ENCODE measurements around the gene MFNG. TPM values are rescaled to one million over a fixed set of nuclear protein-coding genes. Genes with fewer than 3 reads are reported as not detected.

MFNG gene
- total RNA-seq, 1 donor from 2014 or later: 4.7 TPM

DNA sequence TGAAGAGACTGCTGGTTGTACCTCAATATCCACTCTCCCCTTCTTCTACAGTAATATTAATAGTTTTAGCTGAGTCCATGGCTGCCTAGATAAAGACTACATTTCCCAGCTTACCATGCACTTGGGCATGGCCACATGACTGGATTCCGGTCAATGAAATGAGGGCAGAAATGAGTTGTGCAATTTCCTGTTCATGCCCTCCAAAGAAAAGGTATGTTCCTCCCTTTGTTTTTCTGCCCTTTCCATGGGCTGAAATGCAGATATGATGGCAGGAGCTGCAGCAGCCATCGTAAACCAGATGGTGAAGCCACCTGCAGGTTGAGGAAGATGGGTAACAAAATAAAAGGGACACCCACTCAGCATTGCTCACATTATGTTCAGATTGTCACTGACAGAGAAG, 43.6 kb downstream of the MFNG start:
- Mint-ChIP-seq H3K9me3 (peaks cover 9% of the 10 kb centered on the region), H3K27me3 (ENCODE audit: low read depth) (peaks cover 43% of the 10 kb centered on the region), H3K4me1 (no peaks in the 10 kb centered on the region), H3K36me3 (ENCODE audit: low read depth) (peaks cover 3% of the 10 kb centered on the region), H3K4me3 (no peak overlapping the region), H3K27ac (ENCODE audit: unreplicated experiment) (no peak overlapping the region)
- DNase-seq (ENCODE audit: low read depth, low spot score): no peak
- TF ChIP-seq, protein P1, sequence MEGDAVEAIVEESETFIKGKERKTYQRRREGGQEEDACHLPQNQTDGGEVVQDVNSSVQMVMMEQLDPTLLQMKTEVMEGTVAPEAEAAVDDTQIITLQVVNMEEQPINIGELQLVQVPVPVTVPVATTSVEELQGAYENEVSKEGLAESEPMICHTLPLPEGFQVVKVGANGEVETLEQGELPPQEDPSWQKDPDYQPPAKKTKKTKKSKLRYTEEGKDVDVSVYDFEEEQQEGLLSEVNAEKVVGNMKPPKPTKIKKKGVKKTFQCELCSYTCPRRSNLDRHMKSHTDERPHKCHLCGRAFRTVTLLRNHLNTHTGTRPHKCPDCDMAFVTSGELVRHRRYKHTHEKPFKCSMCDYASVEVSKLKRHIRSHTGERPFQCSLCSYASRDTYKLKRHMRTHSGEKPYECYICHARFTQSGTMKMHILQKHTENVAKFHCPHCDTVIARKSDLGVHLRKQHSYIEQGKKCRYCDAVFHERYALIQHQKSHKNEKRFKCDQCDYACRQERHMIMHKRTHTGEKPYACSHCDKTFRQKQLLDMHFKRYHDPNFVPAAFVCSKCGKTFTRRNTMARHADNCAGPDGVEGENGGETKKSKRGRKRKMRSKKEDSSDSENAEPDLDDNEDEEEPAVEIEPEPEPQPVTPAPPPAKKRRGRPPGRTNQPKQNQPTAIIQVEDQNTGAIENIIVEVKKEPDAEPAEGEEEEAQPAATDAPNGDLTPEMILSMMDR (conservative IDR thresholded peaks at IDR 0.05): no peak

DNA sequence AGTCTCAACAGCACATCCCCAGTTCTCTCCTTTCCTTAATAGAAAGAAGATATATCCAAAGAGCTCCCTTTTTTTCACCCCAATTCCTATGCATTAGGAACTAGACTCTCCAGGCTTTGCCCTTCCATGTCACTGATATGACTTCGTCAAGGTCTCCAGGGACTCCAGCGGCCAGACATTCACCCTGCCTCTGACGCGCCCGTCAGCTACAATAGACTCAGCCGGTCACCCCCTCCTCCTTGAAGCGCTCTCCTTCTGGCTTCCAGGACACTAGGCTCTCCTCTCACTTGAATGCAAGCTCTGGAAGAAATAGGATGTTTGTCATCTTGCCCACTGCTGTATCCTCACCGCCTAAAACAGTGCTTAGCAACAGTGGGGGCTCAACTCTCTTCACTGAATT, 44.0 kb downstream of the MFNG start:
- Mint-ChIP-seq H3K27me3 (ENCODE audit: low read depth) (peaks cover 43% of the 10 kb centered on the region), H3K4me3 (no peak overlapping the region), H3K36me3 (ENCODE audit: low read depth) (peaks cover 3% of the 10 kb centered on the region), H3K9me3 (peaks cover 9% of the 10 kb centered on the region), H3K27ac (ENCODE audit: unreplicated experiment) (no peak overlapping the region), H3K4me1 (no peaks in the 10 kb centered on the region)
- no peak for DNase-seq (ENCODE audit: low read depth, low spot score)
- TF ChIP-seq, protein P1 (conservative IDR thresholded peaks at IDR 0.05): no peak

DNA sequence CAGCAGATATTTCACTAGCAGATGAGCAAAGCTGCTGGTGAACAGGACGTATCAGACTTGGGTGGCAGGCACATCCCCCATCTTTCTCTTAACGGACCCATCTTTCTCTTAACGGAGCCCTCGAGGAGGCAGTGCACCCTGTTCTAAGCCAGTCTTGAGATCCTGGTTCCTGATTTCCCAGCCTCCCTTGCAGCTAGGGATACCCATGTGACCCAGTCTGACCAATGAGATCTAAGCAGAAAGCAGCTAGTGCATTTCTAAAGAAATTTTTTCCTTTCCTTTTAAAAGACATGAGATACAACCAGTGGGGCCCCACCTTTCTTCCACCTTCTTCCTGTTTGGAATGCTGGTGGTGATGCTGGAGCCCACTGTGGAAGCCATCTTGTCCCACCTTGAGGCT, 45.3 kb downstream of the MFNG start:
- Mint-ChIP-seq H3K4me3 (no peak overlapping the region), H3K9me3 (peaks cover 9% of the 10 kb centered on the region), H3K27me3 (ENCODE audit: low read depth) (peaks cover 43% of the 10 kb centered on the region), H3K4me1 (no peaks in the 10 kb centered on the region), H3K36me3 (ENCODE audit: low read depth) (peaks cover 3% of the 10 kb centered on the region), H3K27ac (ENCODE audit: unreplicated experiment) (no peak overlapping the region)
- DNase-seq (ENCODE audit: low read depth, low spot score): no peak
- TF ChIP-seq, protein P1 (conservative IDR thresholded peaks at IDR 0.05): no peak

DNA sequence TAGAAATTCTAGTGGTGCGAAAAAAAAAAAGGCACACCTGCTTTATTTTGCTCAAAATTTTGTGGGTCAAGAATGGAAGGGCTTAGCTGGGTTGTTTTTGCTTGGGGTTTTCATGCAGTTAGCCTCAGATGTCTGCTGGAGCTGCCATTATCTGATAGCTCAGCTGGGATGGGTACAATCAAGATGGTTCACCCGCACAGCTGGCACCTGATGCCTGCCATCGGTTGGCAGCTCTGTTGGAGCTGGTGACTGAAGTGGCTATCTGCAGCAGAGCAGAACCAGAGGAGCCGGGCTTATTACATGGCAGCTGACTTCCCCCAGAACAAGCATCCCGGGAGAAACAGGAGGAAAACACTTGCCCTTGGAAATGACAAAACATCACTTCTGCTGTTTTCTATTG, 46.8 kb downstream of the MFNG start:
- H3K36me3 Mint-ChIP-seq (ENCODE audit: low read depth): peaks cover 3% of the 10 kb centered on the region
- DNase-seq (ENCODE audit: low read depth, low spot score): no peak
- no peak overlapping the region for H3K4me3 Mint-ChIP-seq
- H3K27ac Mint-ChIP-seq (ENCODE audit: unreplicated experiment): no peak overlapping the region
- H3K9me3 Mint-ChIP-seq: peaks cover 9% of the 10 kb centered on the region
- H3K27me3 Mint-ChIP-seq (ENCODE audit: low read depth): peaks cover 38% of the 10 kb centered on the region
- TF ChIP-seq, protein P1 (conservative IDR thresholded peaks at IDR 0.05): no peak
- H3K4me1 Mint-ChIP-seq: peaks cover under 1% of the 10 kb centered on the region

DNA sequence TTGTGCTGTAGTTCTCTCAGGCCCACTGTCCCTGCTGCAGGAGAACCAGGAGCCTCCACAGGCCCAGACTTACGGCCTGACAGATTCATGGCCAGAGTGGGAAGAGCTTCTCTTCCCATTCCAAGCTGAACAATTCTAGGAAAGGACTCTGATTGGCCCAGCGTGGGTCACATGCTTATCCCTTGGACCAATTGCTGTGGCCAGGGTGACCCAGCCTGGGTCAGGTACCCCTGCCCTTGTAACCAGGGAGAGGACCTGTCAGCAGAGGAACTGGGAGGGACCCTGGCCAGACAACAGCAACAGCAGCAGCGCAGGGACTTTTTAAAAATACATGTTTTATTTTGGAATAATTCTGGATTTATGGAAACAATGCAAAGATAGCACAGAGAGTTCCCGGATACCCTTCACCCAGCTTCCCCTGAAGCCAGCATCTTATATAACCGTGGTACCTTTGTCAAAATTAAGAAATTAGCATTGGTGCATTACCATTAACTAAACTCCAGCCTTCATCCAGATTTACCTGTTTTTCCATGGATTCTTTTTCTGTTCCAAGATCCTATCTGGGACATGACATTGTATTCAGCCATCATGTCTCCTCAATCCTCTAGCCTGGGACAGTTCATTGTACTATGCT, 50.1 kb downstream of the MFNG start:
- H3K9me3 Mint-ChIP-seq: peaks cover 5% of the 10 kb centered on the region
- no peak for DNase-seq (ENCODE audit: low read depth, low spot score)
- H3K27me3 Mint-ChIP-seq (ENCODE audit: low read depth): peaks cover 35% of the 10 kb centered on the region
- no peak overlapping the region for H3K4me3 Mint-ChIP-seq
- H3K27ac Mint-ChIP-seq (ENCODE audit: unreplicated experiment): no peak overlapping the region
- H3K4me1 Mint-ChIP-seq: peaks cover 10% of the 10 kb centered on the region
- TF ChIP-seq, protein P1 (conservative IDR thresholded peaks at IDR 0.05): no peak
- no peaks in the 10 kb centered on the region for H3K36me3 Mint-ChIP-seq (ENCODE audit: low read depth)
